Stimulated activated CD4-positive, alpha-beta T cell treated with anti-CD3 and anti-CD28 coated beads, Interleukin-15, amount 100 ng/mL, for 24 hours (primary cell): ENCODE measurements around the gene TNRC6B.
A peak's percentile ranks its signal among the peaks of the same experiment; 100 is the strongest.
"Not testable (repeated sequence)": the region's sequence is repeated elsewhere in the genome, so short reads cannot be mapped to it uniquely, and the experiment has no call there.

Experiments
- DNase-seq: peaks from one replicate; pipeline ENCODE4 v3.0.0-alpha.2; 2020

Gene TNRC6B

GRCh38 chr22:40294696-40295095 is 117.0 kb downstream of the TNRC6B start:
- no peak for DNase-seq

DNA sequence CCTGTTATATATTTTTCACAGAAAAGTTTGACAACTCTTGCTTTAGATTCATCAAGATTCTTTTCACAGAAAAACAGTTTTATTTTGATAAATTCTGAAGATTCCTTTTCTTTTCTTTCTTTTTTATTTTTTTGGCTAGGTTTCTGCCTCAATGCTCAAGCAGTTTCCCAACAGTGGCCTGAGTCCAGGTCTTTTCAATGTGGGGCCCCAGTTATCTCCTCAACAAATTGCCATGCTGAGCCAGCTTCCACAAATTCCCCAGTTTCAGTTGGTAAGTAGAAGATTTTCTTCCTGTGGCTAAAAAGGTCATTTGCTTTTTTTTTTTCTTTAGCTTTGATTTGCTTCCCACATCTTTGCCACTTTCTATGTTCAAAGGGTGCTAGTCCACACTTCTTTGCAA is 122.6 kb downstream of the TNRC6B start:
- no peak for DNase-seq

- DNase-seq: no peak
These were observed 123.4 kb downstream of the TNRC6B start for GRCh38 chr22:40300884-40301672.

DNA sequence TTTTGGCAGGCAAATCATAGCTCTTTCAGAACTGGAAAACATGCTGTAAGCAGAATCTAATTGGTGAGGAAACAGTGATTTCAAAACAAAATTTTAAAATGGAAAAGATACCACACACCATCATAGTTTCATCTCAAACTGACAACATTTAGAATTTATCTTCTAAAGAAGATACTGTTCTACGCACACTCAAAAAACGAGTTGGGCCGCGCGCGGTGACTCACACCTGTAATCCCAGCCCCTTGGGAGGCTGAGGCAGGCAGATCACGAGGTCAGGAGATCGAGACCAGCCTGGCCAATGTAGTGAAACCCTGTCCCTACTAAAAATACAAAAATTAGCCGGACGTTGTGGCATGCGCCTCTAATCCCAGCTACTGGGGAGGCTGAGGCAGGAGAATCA is 124.4 kb downstream of the TNRC6B start:
- peak; percentile 29 for DNase-seq

- DNase-seq: no peak
These were observed 127.9 kb downstream of the TNRC6B start for GRCh38 chr22:40305625-40306024.

DNA sequence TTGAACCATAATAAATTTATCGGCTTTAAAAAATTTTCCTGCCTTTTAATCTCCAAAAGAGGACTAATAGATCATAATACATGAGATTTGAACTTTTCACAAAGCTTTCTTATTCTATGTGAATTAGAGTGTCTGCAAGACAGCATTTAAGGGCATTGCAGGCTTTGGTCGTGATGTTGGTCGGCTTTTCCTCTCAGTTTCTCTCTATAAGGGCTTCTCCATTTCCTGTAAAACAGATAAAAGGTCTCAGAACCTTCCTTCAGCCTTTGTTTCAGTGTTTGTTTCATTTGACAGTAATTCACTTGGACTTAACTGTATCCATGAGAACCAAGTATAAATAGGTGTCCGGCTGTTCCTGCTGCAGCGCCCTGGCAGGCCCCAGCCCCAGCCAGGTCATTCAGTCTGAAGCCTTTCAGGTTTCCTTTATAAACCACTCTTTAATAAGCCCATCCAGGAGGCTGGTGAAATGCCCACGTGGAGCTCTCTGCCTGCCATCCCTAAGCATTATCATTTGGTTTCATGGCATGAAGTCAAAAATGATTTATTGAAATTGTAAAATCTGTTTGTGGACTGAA is 131.4 kb downstream of the TNRC6B start:
- DNase-seq: no peak

DNA sequence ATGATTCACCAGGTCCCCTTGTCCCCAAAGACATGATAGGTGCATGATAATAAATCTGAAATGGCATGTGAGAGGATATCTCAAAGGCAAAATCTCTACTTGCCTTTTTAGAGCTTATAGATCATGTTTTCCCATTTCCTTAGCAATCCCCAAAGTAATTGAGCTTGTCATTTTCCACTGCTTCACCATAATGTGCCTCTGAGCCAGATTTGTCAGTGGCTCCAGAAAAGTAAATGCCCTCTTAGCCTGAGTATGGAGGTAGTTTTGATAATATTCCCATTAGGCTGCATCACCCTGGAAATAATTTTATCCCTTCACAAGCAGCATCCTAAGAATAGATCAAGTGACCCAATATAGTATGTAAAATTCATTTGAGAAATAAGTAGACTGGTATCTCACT is 131.9 kb downstream of the TNRC6B start:
- DNase-seq: no peak

- no peak for DNase-seq
These were observed 132.5 kb downstream of the TNRC6B start for GRCh38 chr22:40310081-40310767.

DNA sequence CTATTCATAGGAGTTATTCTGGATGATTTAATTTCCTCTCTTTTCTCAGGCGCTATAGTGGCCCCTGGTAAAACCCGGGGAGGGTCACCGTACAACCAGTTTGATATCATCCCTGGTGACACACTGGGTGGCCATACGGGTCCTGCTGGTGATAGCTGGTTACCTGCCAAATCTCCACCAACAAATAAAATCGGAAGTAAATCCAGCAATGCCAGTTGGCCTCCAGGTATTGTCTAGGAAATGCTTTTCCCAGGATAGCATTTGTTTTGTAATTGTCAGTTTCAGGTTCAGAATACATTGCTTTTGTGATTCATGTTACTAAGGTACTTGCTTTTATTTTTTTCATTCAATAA is 133.0 kb downstream of the TNRC6B start:
- DNase-seq: no peak

DNA sequence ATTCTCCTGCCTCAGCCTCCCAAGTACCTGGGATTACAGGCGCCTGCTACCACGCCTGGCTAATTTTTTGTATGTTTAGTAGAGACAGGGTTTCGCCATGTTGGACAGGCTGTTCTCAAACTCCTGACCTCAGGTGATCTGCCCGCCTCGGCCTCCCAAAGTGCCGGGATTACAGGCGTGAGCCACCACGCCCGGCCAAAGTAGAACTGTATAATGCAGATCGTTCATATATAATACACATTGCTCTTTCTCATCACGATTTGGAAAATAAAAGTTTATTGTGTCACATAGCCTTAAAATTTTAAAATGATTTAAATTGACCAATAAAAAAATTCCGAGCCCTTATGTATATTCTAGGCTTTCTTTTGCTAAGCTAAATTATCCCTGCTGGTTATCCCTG is 133.9 kb downstream of the TNRC6B start:
- not testable (repeated sequence) for DNase-seq

GRCh38 chr22:40312050-40312449 is 134.3 kb downstream of the TNRC6B start:
- DNase-seq: no peak

DNA sequence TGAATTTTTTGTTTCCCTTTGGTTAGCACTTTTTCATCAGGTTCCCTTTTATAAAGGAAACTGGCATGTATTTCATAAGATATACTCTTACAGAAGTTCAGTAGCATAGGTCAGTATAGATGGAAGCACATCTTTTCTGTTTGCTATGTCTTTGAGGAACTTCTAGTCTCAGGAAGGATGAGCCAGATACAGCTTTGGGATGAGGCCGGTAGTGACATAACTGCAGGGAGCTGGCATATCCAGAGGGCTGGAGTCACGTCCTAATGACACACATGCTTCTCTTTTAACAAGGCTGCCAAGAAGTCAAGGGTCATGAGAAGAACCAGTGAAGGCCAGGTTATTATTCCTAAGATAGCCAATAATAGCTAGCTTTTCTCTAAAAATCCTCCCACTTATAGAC is 135.3 kb downstream of the TNRC6B start:
- DNase-seq: no peak

GRCh38 chr22:40314041-40314440 is 136.3 kb downstream of the TNRC6B start:
- DNase-seq: no peak

- no peak for DNase-seq
These were observed 143.0 kb downstream of the TNRC6B start for GRCh38 chr22:40320687-40321086.

GRCh38 chr22:40322021-40322420 is 144.3 kb downstream of the TNRC6B start:
- DNase-seq: no peak

DNA sequence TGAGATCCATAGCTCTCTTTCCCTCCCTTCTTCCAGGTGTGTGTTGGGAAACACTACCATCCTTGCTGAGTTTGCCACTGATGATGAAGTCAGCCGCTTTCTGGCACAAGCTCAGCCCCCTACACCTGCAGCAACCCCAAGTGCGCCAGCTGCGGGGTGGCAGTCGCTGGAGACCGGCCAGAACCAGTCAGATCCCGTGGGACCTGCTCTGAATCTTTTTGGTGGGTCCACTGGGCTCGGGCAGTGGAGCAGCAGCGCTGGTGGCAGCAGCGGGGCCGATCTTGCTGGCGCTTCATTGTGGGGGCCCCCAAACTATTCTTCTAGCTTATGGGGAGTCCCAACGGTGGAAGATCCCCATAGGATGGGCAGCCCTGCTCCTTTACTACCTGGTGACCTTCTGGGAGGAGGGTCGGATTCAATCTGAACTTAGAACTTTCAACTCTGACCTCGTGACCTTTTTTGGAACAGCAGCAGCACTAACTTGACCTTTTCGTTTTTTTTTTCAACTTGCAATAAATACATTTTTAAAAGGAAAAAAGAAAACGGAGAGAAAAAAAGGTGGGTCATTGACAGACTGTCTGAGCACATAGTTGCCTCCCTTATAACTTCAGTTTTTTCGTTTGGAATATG is 145.2 kb downstream of the TNRC6B start:
- DNase-seq: no peak

DNA sequence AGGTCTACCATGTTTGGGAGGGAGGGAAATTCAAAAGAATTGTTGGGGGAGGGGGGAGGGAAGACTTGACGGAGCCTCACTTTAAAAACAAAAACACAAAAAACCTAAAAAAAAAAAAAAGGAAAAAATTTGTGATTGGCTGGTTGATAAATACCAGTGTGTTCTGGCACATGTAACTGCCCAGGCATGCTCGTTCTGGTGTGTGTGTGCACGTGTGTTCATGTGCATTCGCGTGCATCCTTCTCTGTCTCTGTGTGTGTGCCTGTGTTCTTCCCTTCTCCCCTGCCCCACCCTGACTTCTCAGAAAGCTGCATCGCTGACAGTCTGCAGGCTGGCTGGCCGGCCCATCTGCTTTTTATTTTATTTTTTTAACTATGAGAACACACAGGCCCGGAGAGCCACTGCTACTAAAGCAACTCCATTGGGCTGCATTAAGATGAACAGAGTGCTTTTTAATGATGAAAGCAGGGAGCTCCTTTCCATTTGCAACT is 146.0 kb downstream of the TNRC6B start:
- DNase-seq: peak; percentile 36

DNA sequence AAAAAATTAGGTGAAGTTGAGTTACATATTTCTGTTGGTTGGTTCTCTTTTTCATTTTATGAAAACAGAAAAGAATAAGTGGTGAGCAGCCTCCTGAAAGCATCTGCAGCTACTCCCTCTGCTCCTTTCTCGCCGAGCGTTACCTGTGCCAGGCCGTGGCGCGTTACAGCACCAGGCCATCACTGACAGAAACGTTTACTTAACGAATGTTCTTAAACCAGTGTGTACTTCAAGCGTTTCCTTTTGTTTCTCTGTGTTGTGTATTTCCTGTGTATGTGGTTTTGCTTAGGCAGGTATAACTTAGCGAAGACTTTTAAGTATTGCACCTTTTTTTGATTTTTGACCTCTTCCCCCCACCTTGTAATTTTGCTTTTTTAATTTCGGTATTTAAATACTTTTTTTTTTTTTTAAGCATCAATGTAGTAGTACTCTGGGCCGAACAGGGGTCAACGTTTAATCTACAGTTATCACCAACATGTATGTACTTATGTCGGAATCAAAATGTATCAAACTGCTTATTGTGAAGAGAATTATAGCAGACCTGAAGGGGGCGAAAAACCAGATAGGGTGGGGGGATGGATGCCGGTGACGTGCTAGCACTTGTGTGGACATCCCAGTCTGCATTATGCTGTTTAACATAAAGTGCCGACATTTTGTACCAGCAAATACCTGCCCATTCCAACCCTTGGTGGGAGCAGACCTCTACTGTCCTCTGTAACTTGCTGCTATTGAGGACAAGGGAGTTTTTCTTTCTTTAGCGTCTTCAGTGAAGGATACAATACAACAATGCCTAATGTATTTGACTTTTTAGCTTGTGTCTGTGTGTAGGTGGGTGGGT is 147.0 kb downstream of the TNRC6B start:
- DNase-seq: peak; percentile 45

DNA sequence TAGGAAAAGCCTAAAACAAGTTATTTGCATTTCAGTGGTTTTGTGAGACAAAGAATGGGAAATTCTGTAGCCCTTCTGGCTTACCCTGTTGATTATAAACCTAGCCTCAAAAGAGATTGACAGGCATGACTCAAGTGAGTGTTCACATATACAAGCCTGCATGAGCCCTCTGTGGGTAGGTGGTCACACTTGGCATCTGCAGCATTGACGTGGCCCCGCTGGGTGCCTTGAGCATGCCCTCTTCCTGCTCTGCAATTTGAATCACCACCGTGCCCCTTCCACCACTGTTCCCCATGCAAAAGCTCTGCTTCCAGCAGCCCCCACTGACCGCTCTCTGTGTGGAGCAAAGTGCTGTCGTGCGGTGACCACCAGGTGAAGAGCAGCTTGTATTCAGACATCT is 147.6 kb downstream of the TNRC6B start:
- peak; percentile 78 for DNase-seq

DNA sequence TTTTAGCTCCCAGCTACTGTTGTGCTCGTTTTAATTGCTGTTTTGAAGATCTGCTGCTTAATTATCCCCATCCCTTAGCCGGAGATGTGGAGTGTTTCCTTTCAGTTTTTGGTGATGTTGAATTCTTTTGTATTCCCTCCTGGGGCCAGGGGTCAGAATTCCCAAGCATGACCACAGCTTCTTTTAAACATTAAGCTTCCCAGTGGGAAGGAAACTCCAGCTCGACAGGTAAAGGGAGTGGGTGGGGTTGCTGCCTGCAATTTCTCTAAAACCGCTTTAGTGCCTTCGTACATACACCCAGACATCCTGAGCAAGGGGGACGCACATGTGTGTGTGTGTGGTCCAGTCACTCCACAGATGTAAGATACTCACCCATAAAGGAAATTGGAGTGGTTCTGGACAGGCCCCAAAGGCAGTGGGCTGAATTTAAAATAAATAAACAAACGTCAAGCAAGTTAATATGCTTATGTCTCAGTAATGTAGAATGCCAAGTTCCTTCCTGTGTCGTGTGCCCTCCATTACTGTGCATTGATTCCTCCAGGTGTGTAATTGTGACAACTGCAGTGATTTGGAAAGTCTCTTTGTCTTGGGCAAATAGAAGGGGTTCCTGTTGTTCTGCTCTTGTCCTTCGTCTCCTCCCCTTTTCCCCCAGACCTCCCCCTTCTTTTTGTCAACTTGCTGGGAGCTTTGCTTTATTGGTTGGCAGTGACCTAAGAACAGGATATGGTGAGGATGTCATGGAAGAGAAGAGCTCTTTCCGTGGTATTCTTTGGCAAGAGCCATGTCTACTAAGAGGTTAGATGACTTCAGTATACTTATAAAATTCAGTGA is 149.4 kb downstream of the TNRC6B start:
- no peak for DNase-seq

GRCh38 chr22:40328546-40329456 is 151.1 kb downstream of the TNRC6B start:
- DNase-seq: no peak
